ENCODE measurements around the gene UBA3.

UBA3 gene

DNA sequence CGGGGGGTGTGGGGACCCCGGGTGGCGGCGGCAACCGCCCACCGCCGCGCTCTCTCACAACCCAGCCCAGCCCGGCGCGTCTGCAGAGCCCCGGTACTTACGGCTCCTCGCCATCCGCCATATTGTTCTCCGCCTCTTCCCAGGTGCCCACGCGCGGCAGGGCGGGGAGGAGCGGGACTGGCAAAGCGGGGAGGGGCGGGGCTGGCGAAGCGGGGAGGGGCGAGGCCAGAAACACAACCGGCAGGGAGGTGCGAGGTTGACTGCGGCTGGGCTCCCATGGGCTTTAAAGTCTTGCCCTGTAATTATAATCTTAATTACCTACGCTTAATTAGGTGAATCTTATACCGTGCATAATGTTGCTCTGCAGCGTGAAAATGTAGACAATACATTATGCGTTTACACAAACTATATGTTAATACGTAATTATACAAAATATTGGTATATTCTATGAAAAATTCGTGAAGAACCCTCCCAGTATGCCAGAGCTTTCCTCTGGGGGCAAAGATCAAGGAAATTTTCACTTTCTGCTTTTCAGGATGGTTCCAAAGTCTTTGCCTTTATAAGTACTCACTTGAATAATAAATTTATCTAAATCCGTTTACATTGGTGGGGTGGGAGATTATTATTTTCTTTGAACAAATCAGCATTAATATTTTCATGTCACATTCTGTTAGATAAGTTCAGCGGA, at the start of gene UBA3:
Gene UBA3 (minus strand): TSS at position 133 of the 688 bp plus-strand sequence. CDS start 12 bp downstream, at position 121.
- DNase-seq, result peak; percentile 18 to 83

DNA sequence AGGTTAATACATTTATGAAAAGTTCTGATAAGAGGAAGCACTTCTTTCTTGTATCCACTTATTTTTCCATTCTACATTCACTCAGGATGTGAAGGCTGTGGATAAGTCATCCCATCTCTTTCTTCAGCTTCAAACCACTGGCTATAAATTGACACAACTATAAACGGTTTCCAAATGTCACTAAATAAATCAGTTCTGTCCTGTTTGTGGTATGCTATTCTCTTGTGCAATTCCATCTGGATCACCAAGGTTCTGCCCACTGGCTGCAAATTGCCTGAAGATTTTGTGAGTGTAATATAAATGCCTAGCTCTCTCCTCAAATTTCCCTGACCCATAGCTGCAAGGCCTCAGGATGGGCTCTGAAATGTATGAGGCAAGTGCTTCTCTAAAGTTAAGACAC, 49.4 kb upstream of the UBA3 start:
- DNase-seq, result no peak

DNA sequence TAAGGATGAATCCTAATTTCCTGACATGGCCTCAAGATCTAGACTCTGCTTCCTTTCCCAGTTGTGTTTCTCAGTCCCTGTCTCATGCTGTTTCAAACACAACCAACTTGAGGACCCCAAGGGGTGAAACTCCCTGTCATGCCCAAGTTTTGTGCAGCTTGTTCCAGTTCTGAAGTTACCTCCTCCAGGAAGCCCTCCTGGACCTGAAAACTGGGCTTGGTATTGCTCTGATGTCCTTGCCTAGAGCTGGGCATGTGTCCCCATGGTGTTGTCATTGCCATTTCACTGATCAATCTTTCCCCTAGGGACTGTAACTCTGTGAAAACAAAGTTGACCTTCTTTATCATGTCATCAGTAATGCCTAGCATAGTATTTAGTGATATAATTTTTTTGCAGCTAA, 48.3 kb upstream of the UBA3 start:
- DNase-seq, result no peak

DNA sequence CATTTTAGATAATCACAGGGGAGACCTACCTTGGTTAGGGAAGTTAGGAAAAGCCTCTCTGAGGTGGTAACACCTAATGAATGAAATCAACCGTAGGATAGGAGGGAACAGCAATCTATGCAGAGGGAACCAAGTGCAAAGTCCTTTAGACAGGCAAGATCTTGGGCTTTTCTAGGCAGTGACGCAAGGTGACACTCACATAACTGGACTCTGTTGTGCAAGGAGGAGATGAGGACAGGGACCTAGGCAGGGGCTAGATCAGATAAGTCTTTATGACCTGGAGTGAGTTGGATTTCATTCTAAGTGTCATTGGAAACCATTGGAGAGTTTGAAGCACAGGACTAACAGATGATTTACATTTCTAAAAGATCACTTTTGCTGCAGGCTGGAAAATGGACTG, 46.8 kb upstream of the UBA3 start:
- DNase-seq, result no peak

DNA sequence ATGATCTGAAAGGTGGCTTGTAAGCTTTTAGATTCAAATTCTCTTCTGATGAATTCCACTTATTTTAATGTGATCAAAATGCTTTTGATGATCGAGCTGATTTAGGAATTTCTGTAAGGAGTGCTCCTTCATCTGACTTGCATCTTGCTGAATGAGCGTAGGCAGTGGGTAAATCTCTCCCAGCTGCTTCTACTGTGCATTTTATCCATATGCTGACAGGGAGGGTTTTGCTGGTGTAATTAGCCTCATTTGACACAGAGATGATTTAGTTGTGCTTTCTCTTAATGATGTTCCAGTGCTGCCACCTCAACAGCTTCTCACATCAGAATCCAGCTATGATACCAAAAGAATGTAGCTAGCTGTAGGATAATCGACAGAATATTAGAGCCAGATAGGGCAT, 46.1 kb upstream of the UBA3 start:
- no peak for DNase-seq

DNA sequence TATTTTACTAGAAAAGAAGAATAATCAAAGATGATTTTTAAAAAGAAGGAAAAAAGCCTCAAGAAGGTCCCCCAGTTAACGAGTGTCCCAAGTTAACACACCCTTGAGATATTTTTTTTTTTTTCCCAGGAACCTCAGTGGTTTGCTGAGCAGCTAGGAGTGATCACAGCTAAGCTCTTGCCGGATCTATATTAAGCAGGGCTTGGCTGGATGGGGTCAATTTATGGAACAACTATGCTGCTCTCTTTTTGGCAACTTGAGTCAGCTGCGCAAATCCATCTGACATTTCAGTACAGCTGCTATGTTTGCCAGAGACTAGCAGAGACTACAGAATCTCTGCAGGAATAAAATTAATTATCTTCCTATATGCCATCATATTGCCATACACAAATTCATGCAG, 42.2 kb upstream of the UBA3 start, which contains the start of gene LMOD3:
Gene LMOD3 (minus strand): TSS at position 193 of the 400 bp plus-strand sequence. CDS start 209 bp downstream, outside the sequence.
- no peak for DNase-seq

DNA sequence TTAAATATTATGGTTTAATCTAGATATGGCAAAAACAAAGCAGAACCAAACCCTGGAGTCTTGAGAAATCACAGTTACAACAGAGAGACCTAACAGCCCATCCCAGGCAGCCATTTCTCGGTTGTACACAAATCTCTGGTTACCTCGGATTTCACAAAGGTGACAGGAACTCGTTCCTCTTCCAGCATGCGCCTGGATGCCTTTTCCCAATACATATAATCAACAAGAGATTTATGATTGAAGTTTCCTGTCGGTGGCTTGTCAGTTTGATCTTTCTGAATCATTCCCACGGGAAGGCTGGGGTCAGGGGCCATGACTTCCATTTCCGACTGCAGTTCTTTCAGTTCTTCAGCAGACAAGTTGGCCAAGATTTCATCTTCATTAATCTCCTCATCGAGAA, 41.8 kb upstream of the UBA3 start:
- DNase-seq, result no peak

DNA sequence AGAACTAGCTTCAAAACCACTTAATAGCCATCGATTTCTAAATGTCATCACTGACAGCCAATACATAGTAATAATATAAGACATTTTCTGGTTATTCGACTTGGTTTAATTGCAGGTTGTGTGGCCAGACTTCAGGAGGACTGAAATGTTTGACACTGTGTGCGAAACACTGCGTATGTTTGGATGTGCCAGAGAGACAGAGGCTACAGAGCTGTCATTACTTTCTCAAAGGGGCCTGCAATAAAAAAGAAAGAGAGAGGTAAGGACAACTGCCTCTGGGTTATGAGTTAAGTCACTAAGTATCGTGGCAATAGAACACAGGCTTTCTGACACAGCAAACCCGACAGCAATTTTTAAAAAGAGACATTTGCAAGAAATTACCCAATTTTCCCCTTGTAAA, 41.3 kb upstream of the UBA3 start:
- no peak for DNase-seq

DNA sequence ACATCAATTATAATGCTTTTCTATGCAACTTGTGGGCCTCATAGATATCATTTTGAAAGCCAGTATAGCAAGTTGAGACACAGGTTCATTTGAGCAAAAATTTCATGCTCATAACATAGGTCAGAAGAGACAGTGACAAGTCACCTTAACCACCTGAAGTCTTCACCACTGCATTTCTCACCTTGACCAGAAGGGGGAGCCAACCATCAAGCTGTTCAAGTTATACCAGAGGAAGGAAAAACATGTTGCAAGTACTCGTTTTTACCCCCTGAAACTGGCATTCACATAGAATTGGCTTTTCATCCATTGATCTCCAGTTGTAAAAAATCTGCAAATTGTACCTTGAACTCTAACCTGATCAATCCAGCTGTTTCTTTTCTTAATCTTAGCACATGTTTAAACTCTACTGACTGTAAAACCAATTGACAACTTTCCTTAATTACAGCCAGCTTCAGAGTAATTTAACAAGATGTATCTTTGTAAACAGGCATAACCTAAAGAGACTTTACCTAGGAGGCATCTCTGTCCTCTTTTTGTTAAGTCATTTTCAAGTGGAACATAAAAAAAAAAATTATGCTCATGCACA, 40.8 kb upstream of the UBA3 start:
- no peak for DNase-seq

DNA sequence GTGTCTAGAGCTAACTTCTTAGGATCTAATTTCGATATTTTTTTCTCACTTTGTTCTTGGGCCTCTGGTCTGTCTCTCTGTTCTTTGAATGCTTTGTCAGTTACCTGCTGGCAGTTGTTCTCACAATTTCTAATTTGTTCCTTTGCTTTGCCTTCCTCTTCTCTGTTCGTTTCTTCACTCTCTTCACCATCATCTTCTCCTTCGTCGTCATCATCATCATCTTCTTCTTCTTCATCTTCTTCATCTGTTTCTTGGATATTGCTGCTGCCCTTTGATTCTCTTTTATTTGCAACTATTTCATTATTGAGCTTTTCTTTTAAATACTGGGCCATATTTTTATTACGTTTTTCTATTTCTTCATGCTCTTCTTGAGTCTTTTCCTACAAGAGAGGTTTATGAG, 39.5 kb upstream of the UBA3 start:
- no peak for DNase-seq

DNA sequence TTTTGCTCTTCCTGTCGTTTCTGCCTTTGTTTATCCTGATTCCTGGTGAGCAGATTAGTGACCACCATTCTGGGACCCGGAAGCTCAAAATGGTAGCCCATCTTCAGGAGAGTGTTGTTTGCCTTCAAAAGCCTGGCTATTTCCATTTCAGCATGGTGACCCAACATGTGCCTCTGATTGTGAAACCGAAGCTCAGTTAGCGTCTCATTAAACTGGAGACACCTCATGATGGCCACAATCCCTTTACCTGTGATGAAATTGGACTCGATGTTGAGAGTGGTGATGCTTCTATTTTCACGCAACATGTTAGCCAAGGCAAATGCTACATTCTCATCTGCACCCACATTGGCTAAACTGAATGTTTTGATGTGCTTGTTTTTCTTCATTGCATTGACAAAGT, 39.0 kb upstream of the UBA3 start:
- DNase-seq, result no peak

DNA sequence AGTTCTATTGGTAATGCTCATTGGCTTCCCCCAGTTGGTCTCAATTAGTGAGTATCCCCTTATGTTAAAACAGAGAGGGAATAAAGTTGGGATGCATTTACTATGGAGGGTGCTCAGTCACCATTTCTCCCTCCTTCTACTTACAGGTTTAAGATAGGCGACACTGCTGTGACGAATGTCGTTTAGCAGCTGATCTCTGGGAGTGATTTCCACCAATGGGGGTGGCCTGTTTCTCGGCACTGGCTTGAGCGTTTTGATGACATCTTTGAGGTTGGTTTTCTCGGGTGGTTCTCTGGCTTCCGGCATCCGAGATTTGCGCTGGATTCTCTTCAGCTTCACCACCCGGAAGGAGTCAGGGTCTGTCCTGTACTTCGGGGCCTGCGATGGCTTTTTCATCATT, 38.4 kb upstream of the UBA3 start:
- DNase-seq, result no peak

DNA sequence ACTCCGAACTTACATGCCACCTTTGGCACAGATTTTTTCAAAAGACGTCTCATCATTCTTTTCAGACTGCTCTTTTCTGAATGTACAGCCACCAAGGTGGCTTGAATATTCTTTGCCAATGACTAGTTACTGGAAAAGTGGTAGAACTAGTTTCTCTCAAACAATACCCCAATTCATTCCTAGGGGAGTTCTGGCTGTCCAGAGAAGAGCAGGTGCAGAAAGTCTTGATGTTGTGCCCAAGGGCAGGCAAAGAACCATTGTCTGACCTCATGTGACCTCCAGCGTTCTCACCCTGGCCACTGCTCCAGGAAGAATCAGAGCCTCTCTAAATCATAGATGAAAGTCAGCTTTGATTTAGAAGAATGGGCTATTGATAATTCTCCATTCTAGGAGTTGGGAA, 36.7 kb upstream of the UBA3 start:
- no peak for DNase-seq

DNA sequence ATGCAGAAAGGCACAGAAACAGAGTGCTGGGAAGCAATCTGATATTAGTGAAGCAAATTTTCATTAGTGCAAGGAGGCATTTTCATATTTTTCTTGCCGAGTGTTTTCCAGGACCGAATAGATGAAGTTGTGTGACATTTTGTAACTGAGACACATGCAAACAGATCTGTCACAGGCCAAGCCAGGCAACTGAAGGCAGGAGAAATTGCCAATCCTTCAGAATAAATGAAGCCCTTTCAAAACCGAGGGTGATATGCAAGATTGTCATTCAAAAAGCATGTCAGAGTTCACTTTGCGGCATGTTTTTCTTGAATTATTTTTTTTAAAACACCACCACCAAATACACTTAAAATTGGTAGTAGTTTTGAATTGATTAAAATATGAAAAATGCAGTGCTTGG, 36.0 kb upstream of the UBA3 start:
- no peak for DNase-seq

DNA sequence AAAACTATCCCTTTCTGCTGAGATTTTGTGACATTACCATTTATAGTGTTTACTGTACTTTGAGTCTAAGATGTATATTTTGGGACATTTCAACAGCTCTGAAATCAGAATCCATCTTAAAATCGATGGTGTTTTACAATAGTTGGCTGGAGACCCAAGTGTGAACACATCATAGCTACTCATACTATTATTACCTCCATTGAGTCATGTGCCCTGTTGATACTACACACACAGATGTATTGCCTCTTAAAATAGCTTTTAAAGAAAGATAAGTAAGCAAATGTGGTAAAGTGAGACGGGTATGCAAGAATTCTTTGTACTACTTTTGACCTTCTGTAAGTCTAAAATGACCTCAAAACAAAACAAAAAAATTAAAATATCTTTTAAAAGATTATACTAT, 35.6 kb upstream of the UBA3 start:
- no peak for DNase-seq

DNA sequence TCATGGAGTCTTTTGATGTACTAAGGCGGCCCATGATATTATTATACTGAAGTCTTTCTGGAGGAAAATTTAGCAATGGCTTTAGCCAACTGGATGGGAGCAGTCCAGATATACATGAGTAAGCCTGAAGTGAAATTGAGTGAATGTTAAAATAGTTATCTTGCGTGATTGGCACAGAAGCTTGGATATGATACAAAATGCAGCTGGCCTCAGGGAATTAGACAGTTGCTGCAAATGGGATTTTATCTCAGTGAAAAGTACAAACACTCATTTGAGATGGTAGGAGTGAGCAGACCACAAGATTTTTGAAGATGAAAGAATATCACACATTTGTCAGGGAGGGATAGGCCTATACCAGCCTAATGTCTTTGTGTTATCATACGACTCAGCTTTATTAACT, 33.4 kb upstream of the UBA3 start:
- no peak for DNase-seq

DNA sequence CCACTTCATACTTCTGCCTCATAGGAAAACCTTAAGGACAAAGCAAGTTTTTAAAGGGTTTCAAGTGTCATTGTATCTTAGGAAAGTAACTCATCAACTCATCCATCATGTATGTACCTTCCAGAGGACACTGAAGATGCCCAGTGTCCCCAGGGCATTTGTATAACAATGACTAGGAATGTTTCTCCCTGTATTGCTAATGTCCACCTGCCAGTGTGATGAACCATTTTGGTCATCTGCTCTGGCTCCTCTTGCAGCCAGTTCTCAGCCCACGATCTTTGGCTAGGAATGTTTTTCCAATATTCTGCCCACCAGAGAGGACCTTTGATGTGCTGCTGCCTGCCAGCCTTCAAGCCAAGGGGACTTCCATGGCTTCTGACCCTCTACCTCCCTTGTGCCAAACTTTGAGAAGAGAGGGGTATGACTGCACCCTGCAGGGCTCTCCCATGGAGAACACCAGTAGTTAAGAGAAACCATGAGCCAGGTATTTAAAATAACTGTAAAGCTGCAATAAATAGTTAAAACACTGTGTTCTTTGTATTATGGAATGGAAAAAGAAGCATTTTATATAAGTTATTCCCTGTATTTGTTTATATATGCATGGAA, 30.9 kb upstream of the UBA3 start:
- DNase-seq, result no peak

DNA sequence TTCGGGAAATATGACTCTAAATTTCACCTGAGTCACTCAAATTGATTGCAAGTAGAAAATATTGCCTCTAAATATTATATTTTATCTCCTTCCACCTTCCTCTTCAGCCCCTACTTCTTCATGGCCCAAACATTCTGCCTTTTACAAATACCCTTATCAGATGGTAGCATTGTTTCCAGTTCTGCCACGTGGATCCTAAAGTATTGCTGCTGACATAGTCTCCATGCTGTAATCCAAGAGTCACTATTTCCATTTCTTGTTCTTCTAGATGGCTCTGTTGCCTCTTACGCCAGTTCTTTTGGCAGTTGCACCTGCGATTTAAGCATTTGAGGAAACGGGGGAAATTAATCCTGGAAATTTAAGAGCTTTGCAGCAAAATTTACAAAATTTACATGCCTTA, 28.6 kb upstream of the UBA3 start:
- DNase-seq, result no peak

DNA sequence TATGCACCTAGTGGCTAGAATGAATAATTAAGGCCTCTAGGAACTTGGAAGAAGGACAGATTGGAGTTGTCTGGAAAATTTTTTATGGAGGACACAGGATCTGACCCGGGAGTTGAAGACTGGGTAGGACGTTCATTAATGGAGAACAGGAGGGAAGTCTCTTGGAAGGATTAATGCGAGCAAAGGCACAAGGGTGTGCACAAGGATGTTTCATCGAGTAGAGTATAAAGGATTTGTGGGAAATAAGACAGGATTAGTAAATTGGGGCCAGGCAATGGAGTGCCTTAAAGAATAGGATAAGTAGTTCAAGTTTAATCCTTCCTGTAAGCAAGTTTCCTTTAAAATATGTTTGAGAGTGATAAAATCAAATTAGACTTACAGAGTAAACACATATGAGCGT, 27.7 kb upstream of the UBA3 start:
- no peak for DNase-seq

DNA sequence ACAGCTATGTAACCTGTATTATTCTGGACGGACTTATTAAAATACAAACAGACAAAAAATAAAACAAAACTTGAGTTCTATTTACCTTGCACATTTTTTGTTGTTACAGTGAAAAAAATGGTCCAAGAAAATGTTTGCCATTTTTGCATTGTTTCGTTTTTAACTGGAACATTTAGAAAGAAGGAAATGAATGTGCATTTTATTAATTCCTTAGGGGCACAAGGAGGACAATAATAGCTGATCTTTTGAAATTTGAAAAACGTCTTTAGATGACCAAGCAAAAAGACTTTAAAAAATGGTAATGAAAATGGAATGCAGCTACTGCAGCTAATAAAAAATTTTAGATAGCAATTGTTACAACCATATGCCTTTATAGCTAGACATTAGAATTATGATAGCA, 25.2 kb upstream of the UBA3 start:
- no peak for DNase-seq

DNA sequence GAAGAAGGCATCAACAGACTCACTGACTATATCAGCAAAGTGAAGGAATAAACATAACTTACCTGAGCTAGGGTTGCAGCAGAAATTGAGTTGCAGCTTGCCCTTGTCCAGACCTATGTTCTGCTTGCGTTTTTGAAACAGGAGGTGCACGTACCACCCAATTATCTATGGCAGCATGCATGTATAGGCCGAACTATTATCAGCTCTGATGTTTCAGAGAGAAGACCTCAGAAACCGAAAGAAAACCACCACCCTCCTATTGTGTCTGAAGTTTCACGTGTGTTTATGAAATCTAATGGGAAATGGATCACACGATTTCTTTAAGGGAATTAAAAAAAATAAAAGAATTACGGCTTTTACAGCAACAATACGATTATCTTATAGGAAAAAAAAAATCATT, 24.4 kb upstream of the UBA3 start:
- DNase-seq, result no peak

DNA sequence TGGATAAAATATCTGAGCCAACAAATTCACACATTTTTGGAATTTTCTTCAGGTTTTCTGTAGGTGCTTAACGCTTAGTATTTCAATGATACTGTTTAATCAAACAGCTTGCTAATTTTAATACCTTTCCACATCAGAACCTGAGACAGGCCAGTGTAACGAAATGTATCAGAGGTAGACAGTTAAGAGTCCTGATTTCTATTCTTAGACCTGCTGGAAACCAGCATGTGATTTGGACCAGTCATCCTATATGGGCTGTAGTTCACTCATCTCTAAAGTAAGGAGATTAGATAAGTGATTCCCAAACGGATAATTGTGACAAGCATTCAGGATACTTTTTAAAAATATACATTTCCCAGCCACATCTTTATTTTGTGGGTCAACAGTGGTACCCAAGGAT, 23.0 kb upstream of the UBA3 start:
- DNase-seq, result no peak

DNA sequence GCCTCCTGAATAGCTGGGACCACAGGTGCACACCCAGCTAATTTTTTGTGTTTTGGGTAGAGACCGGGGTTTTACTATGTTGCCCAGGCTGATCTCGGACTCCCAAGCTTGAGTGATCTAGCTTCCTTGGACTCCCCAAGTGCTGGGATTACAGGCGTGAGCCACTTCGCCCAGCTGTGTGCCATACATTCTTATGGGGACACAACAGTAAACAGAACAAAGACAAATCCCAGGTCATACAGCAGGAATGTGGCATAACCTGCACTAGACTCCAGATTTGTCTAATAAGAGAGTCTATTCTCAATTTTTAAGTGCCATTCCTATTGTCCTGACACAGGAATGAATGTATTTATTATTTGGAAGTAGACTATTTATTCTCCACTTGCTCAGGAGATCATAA, 22.2 kb upstream of the UBA3 start:
- DNase-seq, result no peak

DNA sequence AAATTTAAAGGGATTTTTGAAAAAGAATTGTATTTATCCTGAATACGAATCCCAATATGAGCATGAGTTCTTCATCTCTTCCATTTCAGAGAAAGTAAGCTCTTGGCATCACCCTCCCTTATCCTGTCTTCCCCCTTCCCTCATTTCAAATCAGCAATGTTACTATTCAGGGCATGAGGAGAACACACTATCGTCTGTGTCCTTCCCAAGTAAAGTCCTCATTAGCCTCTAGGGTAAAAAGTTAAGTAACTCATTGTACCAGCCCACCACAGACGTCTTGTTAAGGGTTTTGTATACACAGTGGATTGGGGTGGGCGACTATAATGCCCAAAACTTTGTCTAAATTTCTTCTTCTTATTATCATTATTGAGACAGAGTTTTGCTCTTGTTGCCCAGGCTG, 19.4 kb upstream of the UBA3 start:
- DNase-seq, result no peak
